ENCODE measurements around the gene MIGA2.

DNA sequence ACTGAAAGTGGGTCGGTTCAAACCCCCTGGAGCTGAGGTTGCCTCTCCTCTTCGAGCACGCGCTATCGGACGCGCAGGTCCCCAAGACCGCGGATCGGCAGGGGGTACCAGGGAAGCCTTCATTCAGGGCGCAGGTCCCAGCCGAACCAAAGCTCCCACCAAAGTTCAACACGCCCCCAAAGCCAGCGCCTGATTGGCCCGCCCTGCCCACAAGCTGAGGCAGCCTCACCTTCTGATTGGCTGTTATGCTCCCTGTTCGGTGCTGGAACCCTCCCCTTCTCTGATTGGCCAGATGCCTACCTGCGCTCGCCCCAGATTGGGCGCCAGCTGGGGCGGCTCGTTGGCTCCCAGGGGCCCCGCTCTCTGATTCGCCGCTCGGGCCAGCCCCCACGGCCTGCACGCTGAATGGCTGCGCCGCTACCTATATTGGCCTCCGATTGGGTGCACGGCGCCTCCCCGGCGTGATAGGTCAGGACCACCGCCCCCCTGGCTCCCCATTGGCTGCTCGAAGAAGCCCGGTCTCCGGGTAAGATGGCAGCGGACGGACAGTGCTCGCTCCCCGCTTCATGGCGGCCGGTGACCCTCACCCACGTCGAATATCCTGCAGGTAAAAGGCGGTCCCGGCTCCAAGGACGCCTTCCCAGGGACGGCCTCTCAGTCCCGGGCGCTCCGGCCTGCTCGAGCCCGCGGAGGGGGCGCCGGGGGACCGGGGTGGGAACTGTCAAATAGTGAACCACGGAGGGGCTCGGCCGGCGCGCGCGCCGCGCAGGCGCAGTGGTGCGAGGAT is 44.4 kb downstream of the MIGA2 start, which contains the start of gene DOLPP1:
- peak; percentile 83 for TF ChIP-seq POLR2AphosphoS5 (IDR thresholded peaks at IDR 0.05; ENCODE audit: low read depth, low read length)
- TF ChIP-seq POLR2A (IDR thresholded peaks at IDR 0.05; ENCODE audit: low read depth, low read length), result peak; percentile 84; the same call in 1 of the 2 replicates

All from GM12892 (cell line).